SK-N-SH (cell line): ENCODE data around the gene PEX14. TPM values are rescaled to one million over a fixed set of nuclear protein-coding genes. Genes with fewer than 3 reads are reported as not detected.

Experiments used
- CTCF ChIA-PET: fragments of 300-600, 350-600 bp; formaldehyde crosslinking; extraction: SDS; loops from one replicate; lab custom pipeline; 2021; lab: Yijun Ruan, JAX
- POLR2A ChIA-PET: fragments of 350-600 bp; sonication (Branson Sonifier 250); formaldehyde crosslinking; extraction: SDS; loops from one replicate; lab custom pipeline; 2020; ENCODE audit warnings: antibody characterized with exemption, inconsistent platforms; lab: Yijun Ruan, JAX
- DNase-seq: peaks from one replicate; pipeline ENCODE4 v3.0.0; 2012
- H2AFZ ChIP-seq: fragments of 200-600 bp; sonication (generic); 2 replicates; pipeline ENCODE4 v1.8.1; 2016; ENCODE audit warnings: antibody characterized with exemption, mild to moderate bottlenecking, low read depth
- H3F3A ChIP-seq: fragments of 200-600 bp; sonication (generic); replicated peaks from 2 replicates; pipeline ENCODE3; 2016; ENCODE audit warnings: antibody characterized with exemption, mild to moderate bottlenecking; ENCODE audit not compliant: insufficient read depth
- H3K27ac ChIP-seq, 2 experiments: fragments of 200-500 bp in 1 of 2; fragments of 200-600 bp in 1 of 2; sonication (Bioruptor generic) in 1 of 2; sonication (generic), shearing (Covaris generic) in 1 of 2; 2 replicates each; pipeline versions ENCODE4 v1.5.1 to v1.6.1; 2014 to 2016; ENCODE audit warnings: low read depth in 2 of 2, inconsistent platforms in 1 of 2, low read length in 1 of 2, mild to moderate bottlenecking in 1 of 2, mixed read lengths in 1 of 2
- H3K27me3 ChIP-seq: fragments of 200-600 bp; sonication (generic), shearing (Covaris generic); 2 replicates; pipeline ENCODE4 v1.6.1; 2016; ENCODE audit warnings: mixed run types; ENCODE audit not compliant: insufficient read depth
- H3K36me3 ChIP-seq, 2 experiments: fragments of 200-500 bp in 1 of 2; fragments of 200-600 bp in 1 of 2; sonication (Bioruptor generic) in 1 of 2; sonication (generic) in 1 of 2; replicated peaks in 1 of 2; 2 replicates each; pipeline versions ENCODE3 to v1.5.1; 2014 to 2016; ENCODE audit warnings: low read length in 1 of 2, mild to moderate bottlenecking in 1 of 2; ENCODE audit not compliant: insufficient read depth in 2 of 2, control insufficient read depth in 1 of 2
- H3K4me1 ChIP-seq, 2 experiments: fragments of 200-500 bp in 1 of 2; fragments of 200-600 bp in 1 of 2; sonication (Bioruptor generic) in 1 of 2; sonication (generic), shearing (Covaris generic) in 1 of 2; 2 replicates each; pipeline versions ENCODE4 v1.5.1 to v1.6.1; 2014 to 2016; ENCODE audit warnings: low read depth in 1 of 2, low read length in 1 of 2, mixed run types in 1 of 2; ENCODE audit not compliant: insufficient read depth in 2 of 2, control insufficient read depth in 1 of 2
- H3K4me2 ChIP-seq: fragments of 200-600 bp; sonication (generic), shearing (Covaris generic); 2 replicates; pipeline ENCODE4 v1.6.1; 2017; ENCODE audit warnings: mixed run types
- H3K4me3 ChIP-seq, 2 experiments: fragments of 200-500 bp in 1 of 2; fragments of 200-600 bp in 1 of 2; sonication (Bioruptor generic) in 1 of 2; sonication (generic), shearing (Covaris generic) in 1 of 2; 2 replicates each; pipeline versions ENCODE4 v1.5.1 to v1.8.1; 2014 to 2016; ENCODE audit warnings: low read depth in 2 of 2, inconsistent platforms in 1 of 2, low read length in 1 of 2, mild to moderate bottlenecking in 1 of 2, mixed read lengths in 1 of 2, moderate library complexity in 1 of 2
- H3K79me2 ChIP-seq: fragments of 200-600 bp; sonication (generic); 2 replicates; pipeline ENCODE4 v1.8.1; 2017; ENCODE audit warnings: mild to moderate bottlenecking; ENCODE audit not compliant: insufficient read depth
- H3K9ac ChIP-seq: fragments of 200-600 bp; sonication (generic); 2 replicates; pipeline ENCODE4 v1.6.1; 2017; ENCODE audit warnings: mixed run types
- H3K9me2 ChIP-seq: fragments of 200-600 bp; sonication (generic); 2 replicates; pipeline ENCODE4 v1.6.1; 2017; ENCODE audit warnings: mixed run types
- H3K9me3 ChIP-seq: fragments of 200-600 bp; sonication (generic); 2 replicates; pipeline ENCODE4 v1.6.1; 2017; ENCODE audit warnings: mixed run types, mild to moderate bottlenecking, moderate library complexity
- H4K20me1 ChIP-seq: fragments of 200-600 bp; sonication (generic); 2 replicates; pipeline ENCODE4 v1.6.1; 2017; ENCODE audit warnings: mild to moderate bottlenecking, mixed run types; ENCODE audit not compliant: insufficient read depth
- CHD2 ChIP-seq: fragments of 150-350 bp; IDR thresholded peaks from 2 replicates; pipeline ENCODE4 v1.6.1; 2018; ENCODE audit warnings: low read length; ENCODE audit not compliant: partially characterized antibody
- EP300 ChIP-seq, 2 experiments: IDR thresholded peaks; 2 replicates each; pipeline versions ENCODE4 v1.4.0 to v1.6.1; 2012; ENCODE audit warnings: borderline replicate concordance in 1 of 2, low read depth in 1 of 2, low read length in 1 of 2
- FOXJ3 ChIP-seq: sonication (generic); formaldehyde crosslinking; IDR thresholded peaks from 2 replicates; pipeline ENCODE4 v1.5.1; 2020; ENCODE audit warnings: mild to moderate bottlenecking, missing genetic modification reagents
- MAX ChIP-seq: IDR thresholded peaks from 2 replicates; pipeline ENCODE4 v1.4.0; 2012; ENCODE audit warnings: low read depth
- MEF2A ChIP-seq: IDR thresholded peaks from 2 replicates; pipeline ENCODE4 v1.4.0; 2012; ENCODE audit warnings: low read depth, borderline replicate concordance
- NRF1 ChIP-seq: IDR thresholded peaks from 2 replicates; pipeline ENCODE4 v1.6.1; 2012; ENCODE audit warnings: low read depth, mild to moderate bottlenecking, low read length
- PBX3 ChIP-seq: IDR thresholded peaks from 2 replicates; pipeline ENCODE4; 2012
- RAD21 ChIP-seq: IDR thresholded peaks from 2 replicates; pipeline ENCODE4 v1.6.1; 2012; ENCODE audit warnings: mild to moderate bottlenecking, low read length
- RCOR1 ChIP-seq: fragments of 150-350 bp; IDR thresholded peaks from 2 replicates; pipeline ENCODE4 v1.6.1; 2017; ENCODE audit warnings: antibody characterized with exemption, low read length
- RFX5 ChIP-seq: IDR thresholded peaks from 2 replicates; pipeline ENCODE4 v1.6.1; 2012; ENCODE audit warnings: mild to moderate bottlenecking, improper control_type of control experiment, low read length
- TAF1 ChIP-seq: IDR thresholded peaks from 2 replicates; pipeline ENCODE4 v1.6.1; 2012; ENCODE audit warnings: low read depth, mild to moderate bottlenecking, low read length, moderate library complexity, borderline replicate concordance
- USF1 ChIP-seq: IDR thresholded peaks from 2 replicates; pipeline ENCODE4 v1.4.0; 2012; ENCODE audit warnings: low read depth, borderline replicate concordance
- USF2 ChIP-seq: fragments of 150-350 bp; IDR thresholded peaks from 2 replicates; pipeline ENCODE4 v1.6.1; 2017; ENCODE audit warnings: antibody characterized with exemption, low read length, low read depth, borderline replicate concordance
- WGBS: methylation state at CpG from one replicate; pipeline ENCODE4 v1.1.6; 2017; ENCODE audit warnings: low lambda C conversion rate; 5-methylcytosine and 5-hydroxymethylcytosine counted together
- polyA plus RNA-seq, 3 experiments: library from polyadenylated mRNA; depleted of rRNA; stranded (reverse); fragments of >200 nt; gene quantifications; 2 replicates each; pipeline ENCODE4 v1.2.3, GENCODE V29; 2012

PEX14 gene
- polyA plus RNA-seq, 1 of the 3 experiments (the other 2 are of a cell fraction) = 36.2 TPM

- TF ChIP-seq RFX5 = no peak
- TF ChIP-seq MEF2A = no peak
These were observed 182.5 kb downstream of the PEX14 start (continued) for GRCh38 chr1:10657088-10657847.

GRCh38 chr1:10658396-10659066, 183.8 kb downstream of the PEX14 start:
- Histone ChIP-seq H3K4me3 (no peak overlapping the region), H3K4me1 (peaks cover 0 to 40% of the 10 kb centered on the region in 2 experiments; a peak in 1 of 4 replicates), H3K9ac (no peak overlapping the region), H3K79me2 (no peaks in the 10 kb centered on the region), H3K4me2 (no peak overlapping the region), H3K9me2 (no peaks in the 10 kb centered on the region), H2AFZ (no peak overlapping the region)
- POLR2A ChIA-PET = no interaction called here
- peak; percentile 52 for TF ChIP-seq RCOR1
- TF ChIP-seq NRF1 = no peak
- TF ChIP-seq TAF1 = no peak
- 0 out of 2 replicates have a peak, but pooled peaks have one; percentile 25 for TF ChIP-seq FOXJ3 (CRISPR knock-in tag)
- peak; percentile 49 for TF ChIP-seq CHD2
- TF ChIP-seq RAD21 = no peak
- no peak for TF ChIP-seq USF2
- TF ChIP-seq, all 33 proteins: peak for 3
- no peaks in the 10 kb centered on the region for H3K36me3 ChIP-seq
- H3K27ac ChIP-seq = peak overlapping the region in 1 of 2 experiments; percentile 26; a peak in 1 of 4 replicates
- WGBS = 29% methylated on average over 7 of the region's 19 CpGs
- H3K9me3 ChIP-seq = no peaks in the 10 kb centered on the region
- CTCF ChIA-PET = interaction anchor here (0.8 to 1.6 kb wide), 3 partner anchors 18 to 56 kb away, joined by 3 to 4 read pairs (median 3); no protein-coding TSS in a partner anchor
- H4K20me1 ChIP-seq = no peaks in the 10 kb centered on the region
- H3K27me3 ChIP-seq = no peaks in the 10 kb centered on the region
- DNase-seq = peak; percentile 93
- peaks cover 3% of the 10 kb centered on the region for H3F3A ChIP-seq

- POLR2A ChIA-PET = no interaction called here
- CTCF ChIA-PET = interaction anchor here (1.6 kb wide), 1 partner anchor 18 kb away, joined by 4 read pairs; no protein-coding TSS in a partner anchor
- Histone ChIP-seq H3K9me2 (no peaks in the 10 kb centered on the region), H3K9me3 (no peaks in the 10 kb centered on the region), H3K27ac (no peak overlapping the region; a peak in 1 of 4 replicates), H3K27me3 (no peaks in the 10 kb centered on the region), H3K36me3 (no peaks in the 10 kb centered on the region), H3K79me2 (no peaks in the 10 kb centered on the region), H3K4me1 (peaks cover 0 to 47% of the 10 kb centered on the region in 2 experiments; a peak in 1 of 4 replicates), H4K20me1 (no peaks in the 10 kb centered on the region), H3K9ac (no peak overlapping the region), H3K4me3 (no peak overlapping the region), H2AFZ (no peak overlapping the region), H3K4me2 (no peak overlapping the region), H3F3A (peaks cover 3% of the 10 kb centered on the region)
- 86% methylated on average over 17 of the region's 18 CpGs for WGBS
- TF ChIP-seq EP300 (IDR thresholded peaks at IDR 0.05; ENCODE audit: borderline replicate concordance in 1 of 2, low read depth in 1 of 2, low read length in 1 of 2) (no peak), PBX3 (no peak), MAX (no peak), USF1 (no peak), RAD21 (no peak)
- DNase-seq = no peak
These were observed 184.5 kb downstream of the PEX14 start for GRCh38 chr1:10659218-10659617.
